Dendritic cell treated with granulocyte-macrophage colony-stimulating factor and Interleukin-4, amounts not matched to agents 40 ng/mL and 50 ng/mL, for 4 days (primary cell): ENCODE data around the gene SEMA4F.

Source experiments
- H3K27ac Mint-ChIP-seq: one replicate; pipeline ENCODE4 v1.8.0; 2022; ENCODE audit warnings: mild to moderate bottlenecking, mixed read lengths
- H3K27me3 Mint-ChIP-seq: one replicate; pipeline ENCODE4 v1.8.0; 2022; ENCODE audit warnings: mild to moderate bottlenecking, mixed read lengths
- H3K36me3 Mint-ChIP-seq: one replicate; pipeline ENCODE4 v1.8.0; 2022; ENCODE audit warnings: low read depth, mixed read lengths
- H3K4me1 Mint-ChIP-seq: one replicate; pipeline ENCODE4 v1.8.0; 2022; ENCODE audit warnings: low read depth, mixed read lengths
- H3K4me3 Mint-ChIP-seq: one replicate; pipeline ENCODE4 v1.8.0; 2022; ENCODE audit warnings: mild to moderate bottlenecking, moderate library complexity, mixed read lengths
- H3K9me3 Mint-ChIP-seq: one replicate; pipeline ENCODE4 v1.8.0; 2022; ENCODE audit warnings: mixed read lengths
- intact Hi-C: fragments of 100-400 bp; cut with micrococcal nuclease; formaldehyde crosslinking; loops from one replicate; pipeline ENCODE4 v1.15.0; 2022

The SEMA4F gene

GRCh38 chr2:74679615-74680014 is 25.6 kb downstream of the SEMA4F start:
- Mint-ChIP-seq H3K27me3 (peaks cover 2% of the 10 kb centered on the region), H3K36me3 (no peaks in the 10 kb centered on the region), H3K4me3 (no peak overlapping the region), H3K9me3 (no peaks in the 10 kb centered on the region), H3K4me1 (peaks cover 14% of the 10 kb centered on the region), H3K27ac (no peak overlapping the region)
- intact Hi-C loops: no loop called here

DNA sequence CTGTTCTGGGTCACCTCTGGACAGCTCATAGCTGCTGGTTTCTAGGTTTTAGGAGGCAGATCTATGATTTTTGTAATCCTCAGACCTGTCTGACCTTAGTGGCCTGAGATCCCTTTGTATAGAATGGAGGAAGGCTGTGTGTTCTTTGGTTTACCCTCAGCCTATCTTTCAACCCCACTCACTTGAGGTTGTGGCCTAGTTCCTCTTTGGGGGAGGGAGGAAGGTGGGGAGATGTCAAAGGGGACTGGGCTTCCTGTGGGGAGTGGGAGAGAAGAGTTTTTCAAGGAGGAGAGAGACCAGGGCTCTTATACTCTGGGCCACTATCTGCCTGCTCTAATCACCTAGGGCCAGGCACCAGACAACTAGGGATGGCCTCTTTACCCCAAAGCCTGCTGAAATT is 28.5 kb downstream of the SEMA4F start:
- intact Hi-C loops: no loop called here

GRCh38 chr2:74685408-74685807 is 31.4 kb downstream of the SEMA4F start:
- H3K4me3 Mint-ChIP-seq: no peak overlapping the region
- no peaks in the 10 kb centered on the region for H3K9me3 Mint-ChIP-seq
- intact Hi-C loops: no loop called here
- peaks cover 7% of the 10 kb centered on the region for H3K4me1 Mint-ChIP-seq
- peaks cover 8% of the 10 kb centered on the region for H3K27me3 Mint-ChIP-seq
- no peak overlapping the region for H3K27ac Mint-ChIP-seq
- H3K36me3 Mint-ChIP-seq: no peaks in the 10 kb centered on the region

More for the DNA sequence above, 28.5 kb downstream of the SEMA4F start:
- H3K27ac Mint-ChIP-seq: no peak overlapping the region
- no peaks in the 10 kb centered on the region for H3K36me3 Mint-ChIP-seq
- H3K27me3 Mint-ChIP-seq: no peaks in the 10 kb centered on the region
- H3K4me3 Mint-ChIP-seq: no peak overlapping the region
- H3K4me1 Mint-ChIP-seq: peaks cover 7% of the 10 kb centered on the region
- no peaks in the 10 kb centered on the region for H3K9me3 Mint-ChIP-seq

GRCh38 chr2:74688881-74689280 is 34.8 kb downstream of the SEMA4F start:
- no peaks in the 10 kb centered on the region for H3K9me3 Mint-ChIP-seq
- peaks cover 8% of the 10 kb centered on the region for H3K27me3 Mint-ChIP-seq
- no peak overlapping the region for H3K4me3 Mint-ChIP-seq
- H3K4me1 Mint-ChIP-seq: peaks cover 5% of the 10 kb centered on the region
- no peaks in the 10 kb centered on the region for H3K36me3 Mint-ChIP-seq
- intact Hi-C loops: no loop called here
- no peak overlapping the region for H3K27ac Mint-ChIP-seq

DNA sequence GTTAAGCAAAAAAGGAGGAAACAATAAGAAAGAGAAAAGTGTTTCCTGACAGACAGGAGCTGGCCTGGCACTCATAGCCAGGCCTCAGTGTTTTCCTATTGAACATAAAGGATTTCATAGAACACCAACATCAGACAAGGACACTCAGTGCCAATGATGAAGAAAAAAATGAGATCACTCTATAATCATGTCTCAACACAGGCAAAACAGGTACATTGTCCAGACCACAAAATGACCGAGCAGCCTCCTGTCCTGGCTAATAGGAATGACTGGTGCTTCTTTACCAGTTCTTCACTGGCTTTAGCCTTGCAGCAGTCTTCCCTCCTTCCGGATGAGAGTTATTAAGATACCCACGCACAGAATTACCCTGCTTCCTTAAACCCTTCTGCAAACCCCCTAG is 35.6 kb downstream of the SEMA4F start:
- Mint-ChIP-seq H3K27me3 (peaks cover 8% of the 10 kb centered on the region), H3K9me3 (no peaks in the 10 kb centered on the region), H3K4me1 (peaks cover 10% of the 10 kb centered on the region), H3K27ac (no peak overlapping the region), H3K4me3 (no peak overlapping the region), H3K36me3 (no peaks in the 10 kb centered on the region)
- intact Hi-C loops: loop anchor here (1.0 to 10.0 kb wide), 3 partner anchors 187 to 935 kb away; no protein-coding TSS in a partner anchor

- Mint-ChIP-seq H3K4me1 (peaks cover 10% of the 10 kb centered on the region), H3K9me3 (no peaks in the 10 kb centered on the region), H3K4me3 (no peak overlapping the region), H3K27ac (no peak overlapping the region), H3K36me3 (no peaks in the 10 kb centered on the region), H3K27me3 (peaks cover 8% of the 10 kb centered on the region)
- intact Hi-C loops: loop anchor here (1.0 to 10.0 kb wide), 3 partner anchors 186 to 934 kb away; no protein-coding TSS in a partner anchor
Measured at GRCh38 chr2:74690571-74690970, 36.5 kb downstream of the SEMA4F start.

DNA sequence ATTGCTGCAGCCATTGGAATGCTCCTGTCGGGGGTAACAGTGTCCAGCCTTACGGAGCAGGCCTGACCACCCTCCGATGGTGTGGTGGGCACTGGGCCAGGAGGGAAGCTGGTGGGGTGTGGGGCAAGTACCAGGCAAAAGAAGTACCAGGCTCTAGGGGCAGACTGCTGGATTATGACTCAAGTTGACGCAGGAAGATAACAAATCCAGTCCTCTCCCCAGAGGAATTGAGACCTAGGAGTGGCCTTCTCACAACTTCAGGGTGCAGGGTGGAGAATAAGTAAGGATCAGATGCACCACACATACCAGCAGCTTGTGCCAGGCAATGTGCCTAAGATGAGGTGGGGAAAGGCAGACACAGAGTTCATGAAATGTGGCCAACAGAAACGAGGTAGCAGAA is 37.9 kb downstream of the SEMA4F start:
- peaks cover 8% of the 10 kb centered on the region for H3K27me3 Mint-ChIP-seq
- peaks cover 10% of the 10 kb centered on the region for H3K4me1 Mint-ChIP-seq
- intact Hi-C loops: loop anchor here (5.0 to 10.0 kb wide), 2 partner anchors 710 to 933 kb away; no protein-coding TSS in a partner anchor
- H3K36me3 Mint-ChIP-seq: no peaks in the 10 kb centered on the region
- peak overlapping the region; percentile 46 for H3K27ac Mint-ChIP-seq
- H3K4me3 Mint-ChIP-seq: no peak overlapping the region
- no peaks in the 10 kb centered on the region for H3K9me3 Mint-ChIP-seq

DNA sequence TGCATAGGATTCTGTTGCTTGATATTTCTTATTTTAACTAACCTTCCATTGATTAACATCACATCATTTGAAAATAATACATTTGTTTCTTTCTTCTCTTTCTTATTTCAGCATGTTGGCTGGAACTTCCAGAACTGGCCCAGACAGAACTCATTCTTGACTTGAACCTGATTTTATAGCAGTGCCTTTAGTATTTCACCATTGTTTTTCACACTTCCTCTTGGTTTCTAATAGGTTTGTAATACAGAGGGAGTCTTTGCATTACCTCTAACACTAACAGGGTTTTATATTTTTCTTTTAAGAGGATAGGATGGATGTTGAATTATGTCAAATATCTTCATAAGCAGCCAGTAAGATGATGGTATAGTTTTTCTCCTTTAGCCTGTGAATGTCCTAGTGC is 39.2 kb downstream of the SEMA4F start:
- Mint-ChIP-seq H3K27me3 (peaks cover 7% of the 10 kb centered on the region), H3K4me1 (peaks cover 10% of the 10 kb centered on the region), H3K36me3 (no peaks in the 10 kb centered on the region), H3K9me3 (no peaks in the 10 kb centered on the region), H3K27ac (no peak overlapping the region), H3K4me3 (no peak overlapping the region)
- intact Hi-C loops: loop anchor here (5.0 to 10.0 kb wide), 2 partner anchors 709 to 932 kb away; no protein-coding TSS in a partner anchor

GRCh38 chr2:74693668-74694067 is 39.6 kb downstream of the SEMA4F start:
- Mint-ChIP-seq H3K36me3 (no peaks in the 10 kb centered on the region), H3K27ac (no peak overlapping the region), H3K27me3 (peaks cover 7% of the 10 kb centered on the region), H3K9me3 (no peaks in the 10 kb centered on the region), H3K4me1 (peaks cover 10% of the 10 kb centered on the region), H3K4me3 (no peak overlapping the region)
- intact Hi-C loops: loop anchor here (5.0 to 10.0 kb wide), 2 partner anchors 709 to 931 kb away; no protein-coding TSS in a partner anchor

- intact Hi-C loops: loop anchor here (5.0 to 10.0 kb wide), 2 partner anchors 708 to 931 kb away; no protein-coding TSS in a partner anchor
- H3K36me3 Mint-ChIP-seq: no peaks in the 10 kb centered on the region
- peaks cover 7% of the 10 kb centered on the region for H3K27me3 Mint-ChIP-seq
- no peak overlapping the region for H3K27ac Mint-ChIP-seq
- no peaks in the 10 kb centered on the region for H3K9me3 Mint-ChIP-seq
- H3K4me3 Mint-ChIP-seq: no peak overlapping the region
- peaks cover 10% of the 10 kb centered on the region for H3K4me1 Mint-ChIP-seq
Measured at GRCh38 chr2:74694281-74694680, 40.2 kb downstream of the SEMA4F start.

GRCh38 chr2:74695663-74696062 is 41.6 kb downstream of the SEMA4F start:
- Mint-ChIP-seq H3K4me3 (no peak overlapping the region), H3K9me3 (no peaks in the 10 kb centered on the region), H3K27me3 (peaks cover 7% of the 10 kb centered on the region), H3K27ac (no peak overlapping the region), H3K4me1 (peaks cover 20% of the 10 kb centered on the region), H3K36me3 (no peaks in the 10 kb centered on the region)
- intact Hi-C loops: loop anchor here (10.0 kb wide), 1 partner anchor 929 kb away; no protein-coding TSS in a partner anchor

GRCh38 chr2:74696829-74697228 is 42.8 kb downstream of the SEMA4F start:
- Mint-ChIP-seq H3K4me3 (no peak overlapping the region), H3K36me3 (no peaks in the 10 kb centered on the region), H3K4me1 (peaks cover 26% of the 10 kb centered on the region), H3K9me3 (no peaks in the 10 kb centered on the region), H3K27ac (no peak overlapping the region), H3K27me3 (peaks cover 12% of the 10 kb centered on the region)
- intact Hi-C loops: loop anchor here (10.0 kb wide), 1 partner anchor 928 kb away; no protein-coding TSS in a partner anchor

DNA sequence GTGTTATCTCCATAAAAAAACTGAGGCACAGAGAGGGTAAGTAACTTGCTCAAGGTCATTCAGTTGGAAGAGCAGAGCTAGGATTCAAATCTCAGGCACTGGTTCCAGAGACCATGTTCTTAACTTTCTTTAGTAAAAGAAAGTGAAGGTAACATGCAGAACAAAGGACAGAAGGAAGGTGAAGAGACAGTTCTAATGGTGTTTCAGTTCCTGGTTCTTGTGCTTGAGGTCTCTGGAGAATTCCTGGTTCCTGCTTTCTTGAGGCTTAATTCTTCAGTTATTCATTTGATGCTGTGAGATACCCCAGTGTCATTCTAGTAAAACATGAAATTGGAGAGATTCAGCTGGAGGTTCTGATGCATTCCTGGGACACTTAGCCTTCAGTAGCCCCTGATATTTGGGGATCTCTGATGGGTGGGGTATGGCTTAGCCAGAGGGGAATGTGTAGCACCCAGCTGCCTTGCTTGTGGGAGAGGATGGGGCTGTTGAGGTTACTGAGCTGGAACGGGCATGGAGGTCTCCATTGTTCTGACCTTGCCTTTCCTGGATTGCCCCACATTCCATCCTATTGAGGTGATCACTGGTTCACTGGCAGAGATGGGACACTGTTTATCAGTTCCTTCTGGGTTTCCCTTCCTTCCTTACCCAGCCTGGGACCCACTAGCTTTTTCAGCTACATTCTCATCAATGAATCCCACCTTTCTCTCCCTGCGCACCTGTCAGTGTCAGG is 46.8 kb downstream of the SEMA4F start:
- H3K27me3 Mint-ChIP-seq: peaks cover 18% of the 10 kb centered on the region
- no peaks in the 10 kb centered on the region for H3K9me3 Mint-ChIP-seq
- no peaks in the 10 kb centered on the region for H3K36me3 Mint-ChIP-seq
- no peak overlapping the region for H3K27ac Mint-ChIP-seq
- H3K4me3 Mint-ChIP-seq: no peak overlapping the region
- H3K4me1 Mint-ChIP-seq: peaks cover 16% of the 10 kb centered on the region
- intact Hi-C loops: no loop called here

GRCh38 chr2:74702001-74702715 is 48.1 kb downstream of the SEMA4F start:
- H3K27me3 Mint-ChIP-seq: peaks cover 18% of the 10 kb centered on the region
- no peaks in the 10 kb centered on the region for H3K9me3 Mint-ChIP-seq
- no peaks in the 10 kb centered on the region for H3K36me3 Mint-ChIP-seq
- no peak overlapping the region for H3K4me3 Mint-ChIP-seq
- intact Hi-C loops: no loop called here
- H3K27ac Mint-ChIP-seq: no peak overlapping the region
- peaks cover 16% of the 10 kb centered on the region for H3K4me1 Mint-ChIP-seq
